ENCODE data around the gene APOL6. TPM values are rescaled to one million over a fixed set of nuclear protein-coding genes. Genes with fewer than 3 reads are reported as not detected.

APOL6 gene
- total RNA-seq, 4 donors from 2014 or later = 28.9 to 70.2 (median 46.8) TPM

GRCh38 chr22:35634943-35635540 lies 13.2 kb upstream of the APOL6 start:
- Histone ChIP-seq H3K9me3 (no peaks in the 10 kb centered on the region), H3K36me3 (no peaks in the 10 kb centered on the region), H3K4me1 (peaks cover 0 to 6% (median 0%) of the 10 kb centered on the region in 4 donors), H3K27me3 (no peaks in the 10 kb centered on the region), H3K4me3 (no peak overlapping the region), H3K27ac (no peak overlapping the region)
- no peak for DNase-seq
- TF ChIP-seq CTCF (IDR thresholded peaks at IDR 0.05) = no peak
- TF ChIP-seq POLR2A (IDR thresholded peaks at IDR 0.05) = no peak

GRCh38 chr22:35637254-35637653 lies 11.0 kb upstream of the APOL6 start:
- TF ChIP-seq POLR2A (IDR thresholded peaks at IDR 0.05) (no peak), CTCF (IDR thresholded peaks at IDR 0.05) (no peak)
- H3K4me1 ChIP-seq = peaks cover 0 to 6% (median 0%) of the 10 kb centered on the region in 4 donors
- H3K27me3 ChIP-seq = no peaks in the 10 kb centered on the region
- H3K36me3 ChIP-seq = no peaks in the 10 kb centered on the region
- H3K27ac ChIP-seq = peak overlapping the region in 2 of 4 donors; percentile 66 to 76
- no peaks in the 10 kb centered on the region for H3K9me3 ChIP-seq
- no peak for DNase-seq
- H3K4me3 ChIP-seq = no peak overlapping the region

DNA sequence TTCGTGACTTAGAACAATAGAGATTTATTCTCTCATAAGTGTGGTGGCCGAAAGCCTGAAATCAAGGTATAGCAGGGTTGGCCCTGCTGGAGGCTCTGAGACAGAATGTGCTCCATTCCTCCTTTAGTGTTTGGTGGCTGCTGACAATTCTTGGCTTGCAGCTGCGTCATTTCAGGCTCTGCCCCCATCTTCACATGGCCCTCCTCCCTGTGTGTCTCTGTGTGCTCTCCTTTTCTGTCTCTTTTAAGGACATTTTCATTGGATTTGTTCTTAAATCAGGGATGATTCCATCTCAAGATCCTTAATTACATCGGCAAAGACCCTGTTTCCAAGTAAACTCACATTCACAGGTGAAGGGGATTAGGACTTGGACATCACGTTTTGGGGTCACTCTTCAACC lies 10.2 kb upstream of the APOL6 start:
- Histone ChIP-seq H3K36me3 (no peaks in the 10 kb centered on the region), H3K4me3 (no peak overlapping the region), H3K9me3 (no peaks in the 10 kb centered on the region), H3K27ac (peak overlapping the region; percentile 4 to 76 (median 52)), H3K27me3 (no peaks in the 10 kb centered on the region), H3K4me1 (peaks cover 0 to 6% (median 0%) of the 10 kb centered on the region in 4 donors)
- DNase-seq = no peak
- TF ChIP-seq CTCF (IDR thresholded peaks at IDR 0.05) = no peak
- TF ChIP-seq POLR2A (IDR thresholded peaks at IDR 0.05) = no peak

DNA sequence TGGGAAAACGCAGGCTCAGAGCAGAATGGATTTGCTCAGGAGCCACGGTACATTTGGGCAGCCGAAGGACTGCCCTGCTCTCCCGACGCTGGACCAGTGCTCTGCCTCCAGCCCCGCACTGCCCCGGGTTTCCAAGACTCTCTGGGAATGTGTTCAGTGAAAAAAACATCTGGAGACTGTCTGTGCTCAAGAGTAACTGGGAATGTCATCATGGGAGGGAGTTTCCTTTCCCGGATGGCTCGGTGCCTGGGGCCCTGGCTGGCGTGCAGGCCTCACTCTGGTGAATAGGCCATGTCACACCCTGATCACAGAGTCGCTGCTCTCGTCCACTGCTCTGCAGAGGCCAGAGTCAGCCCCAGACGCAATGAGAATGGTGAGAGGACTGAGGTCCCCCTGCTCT lies 9.8 kb upstream of the APOL6 start:
- H3K27ac ChIP-seq = peak overlapping the region; percentile 4 to 76 (median 52)
- H3K9me3 ChIP-seq = no peaks in the 10 kb centered on the region
- H3K36me3 ChIP-seq = no peaks in the 10 kb centered on the region
- H3K4me1 ChIP-seq = peaks cover 0 to 6% (median 0%) of the 10 kb centered on the region in 4 donors
- H3K27me3 ChIP-seq = no peaks in the 10 kb centered on the region
- peak in 1 of 3 donors; percentile 75 for DNase-seq
- no peak for TF ChIP-seq POLR2A (IDR thresholded peaks at IDR 0.05)
- TF ChIP-seq CTCF (IDR thresholded peaks at IDR 0.05) = no peak
- H3K4me3 ChIP-seq = no peak overlapping the region

DNA sequence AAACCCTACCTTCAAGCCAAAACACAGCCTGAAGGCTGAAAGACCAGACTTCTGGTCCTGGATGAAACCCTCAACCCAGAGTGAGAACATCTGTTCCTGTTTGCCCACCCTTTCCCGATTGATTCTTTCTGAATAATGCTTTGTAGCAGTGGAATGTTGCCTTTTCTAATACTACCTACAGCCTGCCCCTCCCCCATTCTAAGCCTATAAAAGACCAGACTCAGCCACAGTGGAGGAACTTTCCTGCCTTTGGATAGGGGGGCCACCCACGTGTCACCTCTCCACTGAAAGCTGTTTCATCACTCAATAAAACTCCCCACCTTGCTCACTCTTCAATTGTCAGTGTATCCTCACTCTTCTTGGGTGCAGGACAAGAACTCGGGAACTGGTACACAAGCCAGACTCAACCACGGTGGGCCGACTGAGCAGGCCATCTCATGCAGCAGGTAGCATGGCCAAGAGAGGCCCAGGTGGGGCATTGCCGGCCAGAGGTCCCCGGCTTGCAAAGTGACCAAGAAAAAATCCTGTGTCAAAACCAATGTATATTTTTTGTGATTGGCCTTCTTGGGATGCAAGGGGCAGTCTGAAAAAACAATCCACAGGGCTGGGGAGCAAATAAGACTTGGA lies 6.6 kb upstream of the APOL6 start:
- Histone ChIP-seq H3K27me3 (no peaks in the 10 kb centered on the region), H3K27ac (peak overlapping the region in 2 of 4 donors; percentile 22 to 69), H3K4me1 (peaks cover 0 to 8% (median 0%) of the 10 kb centered on the region in 4 donors), H3K9me3 (no peaks in the 10 kb centered on the region), H3K4me3 (no peak overlapping the region), H3K36me3 (no peaks in the 10 kb centered on the region)
- no peak for DNase-seq
- TF ChIP-seq CTCF (IDR thresholded peaks at IDR 0.05) (no peak), POLR2A (IDR thresholded peaks at IDR 0.05) (no peak)

Data from Peyer's patch (tissue), 4 donors.